Measurements from ENCODE around the gene BTG2.
A peak's percentile ranks its signal among the peaks of the same experiment; 100 is the strongest.

BTG2 gene

DNA sequence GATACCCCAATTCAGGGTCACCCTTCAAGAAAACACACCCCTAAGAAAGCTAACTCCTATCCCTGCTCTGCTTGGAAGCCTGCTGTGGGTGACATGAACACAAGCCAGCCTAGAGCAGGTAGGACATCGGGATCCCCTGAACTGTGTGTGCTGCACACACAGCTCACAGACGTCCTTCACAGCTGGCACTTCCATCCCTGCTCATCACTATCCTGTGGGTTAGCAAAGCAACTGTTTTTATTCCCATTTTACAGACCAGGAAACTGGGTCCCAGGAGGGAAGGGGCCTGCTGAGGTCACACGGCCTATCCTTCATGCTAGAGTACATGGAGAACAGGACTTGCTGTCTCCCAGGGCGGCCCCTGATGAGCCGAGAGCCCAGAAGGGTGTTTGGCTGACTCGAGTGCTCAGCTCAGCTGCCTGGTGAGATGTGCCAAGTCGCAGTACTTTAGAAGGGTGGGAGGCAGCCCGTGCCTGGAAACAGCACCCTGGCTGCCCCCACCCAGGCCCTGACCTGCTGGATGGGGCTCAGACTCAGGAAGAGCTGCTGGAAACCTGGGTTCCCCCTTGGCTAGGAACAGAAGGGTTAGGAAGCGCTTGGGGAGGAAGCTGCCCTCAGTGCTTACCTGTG, 28.3 kb upstream of the BTG2 start:
- no peak for DNase-seq

DNA sequence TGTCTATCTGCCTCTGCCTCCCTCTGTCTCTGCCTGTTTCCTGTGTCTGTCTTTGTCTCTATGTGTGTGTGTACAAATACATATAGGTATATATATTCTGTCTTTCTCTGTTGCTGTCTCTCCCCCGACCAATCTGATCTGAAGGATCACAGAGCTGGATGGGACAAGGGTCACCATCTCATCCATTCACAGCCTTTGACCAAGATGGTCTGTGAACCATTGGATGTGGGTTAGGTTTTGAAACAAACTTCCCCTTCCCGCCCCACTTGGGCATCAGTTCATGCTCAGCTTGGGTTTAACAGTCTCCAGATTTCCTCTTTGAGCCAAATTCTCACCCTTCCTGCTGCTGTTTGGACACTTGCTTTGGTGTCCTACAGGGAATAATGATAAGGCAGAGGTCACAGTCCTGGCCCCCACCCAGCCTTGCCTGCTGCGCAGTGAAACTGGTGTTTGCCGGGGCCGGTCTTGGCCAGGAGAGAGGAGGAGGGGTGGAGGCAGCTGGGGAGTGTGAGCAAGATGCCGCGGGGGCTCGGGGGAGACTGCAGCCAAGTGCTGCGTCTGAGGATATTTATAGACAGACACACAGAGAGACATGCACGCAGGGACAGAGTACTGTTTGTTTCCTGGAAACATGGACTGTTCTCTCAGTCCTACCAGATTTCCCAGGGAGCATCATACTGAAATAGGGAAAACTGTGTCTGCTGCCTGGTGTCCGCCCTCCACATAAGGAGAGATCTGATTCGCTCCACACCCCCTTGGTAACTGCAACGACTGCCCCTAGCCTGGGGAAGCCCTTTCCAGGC, 27.0 kb upstream of the BTG2 start:
- DNase-seq = peak; percentile 76

DNA sequence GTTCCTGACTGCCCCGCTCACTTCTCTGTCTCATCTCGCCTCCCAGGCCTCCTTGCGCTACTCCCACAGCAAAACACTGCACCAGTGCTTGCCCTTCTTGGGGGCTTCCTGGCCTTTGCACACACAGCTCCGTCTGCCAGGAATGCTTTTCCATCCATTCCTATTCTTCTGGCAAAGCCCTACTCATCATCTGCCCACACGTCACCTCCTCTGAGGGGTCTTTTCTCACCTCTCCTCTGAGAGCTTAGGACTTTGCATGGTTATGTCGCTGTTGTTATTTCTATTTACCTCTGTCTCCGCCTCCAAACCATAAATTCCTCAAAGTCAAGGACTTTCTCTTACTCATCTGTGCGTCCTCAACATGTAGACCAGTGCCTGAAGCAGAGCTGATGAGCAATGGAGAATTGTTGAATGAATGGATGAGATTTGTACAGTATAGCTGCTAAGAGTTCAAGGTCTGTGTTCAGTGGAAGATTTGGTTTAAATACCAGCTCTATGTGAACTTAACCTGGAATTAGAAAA, 26.4 kb upstream of the BTG2 start:
- no peak for DNase-seq

GRCh38 chr1:203280061-203280460, 25.3 kb upstream of the BTG2 start:
- DNase-seq = no peak

GRCh38 chr1:203281033-203281432, 24.3 kb upstream of the BTG2 start:
- DNase-seq = no peak

DNA sequence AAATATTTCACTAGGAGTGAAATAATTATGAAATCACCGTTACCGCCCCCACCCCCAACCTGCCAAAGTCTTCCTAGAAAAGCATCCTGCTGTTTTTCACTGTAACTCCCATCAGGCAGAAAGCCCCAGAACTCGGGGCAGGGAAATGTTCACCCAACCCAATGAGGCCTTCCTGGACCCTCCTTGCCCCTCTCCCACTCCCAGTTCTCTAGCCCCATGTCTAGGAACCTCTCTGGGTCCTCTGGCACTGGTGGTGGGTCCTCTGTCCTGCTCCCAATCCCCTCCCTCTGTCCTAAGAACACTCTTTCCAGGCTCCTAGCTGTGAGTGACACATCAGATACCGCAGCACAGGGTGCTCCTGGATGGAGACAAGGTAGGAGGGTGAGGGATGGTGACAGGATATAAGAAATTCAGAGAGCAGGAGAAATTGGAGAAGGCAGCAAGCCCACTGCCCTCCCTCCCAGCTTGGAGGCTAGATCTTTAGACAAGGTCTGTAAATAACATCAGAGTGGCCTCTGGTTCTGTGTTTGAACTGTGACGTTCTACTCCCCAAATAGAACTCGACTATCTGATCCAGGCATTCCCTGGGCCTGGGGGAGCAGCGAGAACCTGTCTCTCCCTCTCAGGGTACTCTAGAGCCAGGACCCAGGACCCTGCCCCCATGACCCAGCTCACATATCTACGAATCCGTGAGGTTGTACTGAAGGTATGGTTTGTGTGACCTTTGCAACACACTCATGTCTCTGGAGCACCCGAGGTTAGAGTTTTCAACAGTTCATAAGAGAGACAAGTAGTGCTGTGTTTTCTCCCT, 23.3 kb upstream of the BTG2 start:
- no peak for DNase-seq

DNA sequence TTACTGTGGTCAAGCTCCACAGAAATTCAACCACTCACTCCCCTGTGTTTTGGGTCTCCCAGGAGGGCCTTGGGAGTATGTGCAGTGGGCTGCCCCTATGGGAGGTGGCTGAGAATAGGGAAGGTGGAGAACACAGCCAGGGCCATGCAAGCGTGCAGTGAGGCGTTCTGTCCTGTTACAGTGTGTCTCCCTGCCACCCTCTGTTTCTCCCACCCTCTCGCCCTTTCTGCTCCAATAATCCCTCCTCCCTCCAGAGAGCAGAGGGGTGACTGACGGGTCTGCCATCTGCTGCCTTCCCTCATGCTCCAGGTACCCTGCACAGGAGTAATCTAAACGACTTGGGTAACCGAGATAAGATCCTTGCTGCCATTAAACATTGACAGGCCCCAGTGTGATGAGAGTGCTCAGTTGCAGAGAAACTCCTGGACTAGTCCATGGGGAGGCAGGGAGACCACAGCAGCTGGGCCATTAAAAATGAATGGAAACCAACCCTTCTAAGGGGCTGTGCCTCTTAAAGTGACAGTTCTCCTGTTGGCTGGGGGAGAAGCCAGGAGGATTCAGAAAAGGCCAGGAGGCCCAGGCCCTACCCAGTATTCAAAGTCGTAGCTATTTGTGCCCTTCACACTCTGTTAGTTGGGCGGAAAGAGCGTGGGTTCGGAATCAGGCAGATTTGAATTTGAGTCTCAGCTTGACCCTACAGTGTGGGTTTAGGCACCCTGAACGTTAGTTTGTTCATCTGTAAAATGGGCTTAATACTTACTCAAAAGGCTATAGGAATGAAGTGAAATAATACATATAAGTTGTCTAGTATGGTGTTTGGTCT, 22.4 kb upstream of the BTG2 start:
- no peak for DNase-seq

GRCh38 chr1:203283597-203283996, 21.7 kb upstream of the BTG2 start:
- no peak for DNase-seq

GRCh38 chr1:203284411-203285123, 20.8 kb upstream of the BTG2 start:
- no peak for DNase-seq

DNA sequence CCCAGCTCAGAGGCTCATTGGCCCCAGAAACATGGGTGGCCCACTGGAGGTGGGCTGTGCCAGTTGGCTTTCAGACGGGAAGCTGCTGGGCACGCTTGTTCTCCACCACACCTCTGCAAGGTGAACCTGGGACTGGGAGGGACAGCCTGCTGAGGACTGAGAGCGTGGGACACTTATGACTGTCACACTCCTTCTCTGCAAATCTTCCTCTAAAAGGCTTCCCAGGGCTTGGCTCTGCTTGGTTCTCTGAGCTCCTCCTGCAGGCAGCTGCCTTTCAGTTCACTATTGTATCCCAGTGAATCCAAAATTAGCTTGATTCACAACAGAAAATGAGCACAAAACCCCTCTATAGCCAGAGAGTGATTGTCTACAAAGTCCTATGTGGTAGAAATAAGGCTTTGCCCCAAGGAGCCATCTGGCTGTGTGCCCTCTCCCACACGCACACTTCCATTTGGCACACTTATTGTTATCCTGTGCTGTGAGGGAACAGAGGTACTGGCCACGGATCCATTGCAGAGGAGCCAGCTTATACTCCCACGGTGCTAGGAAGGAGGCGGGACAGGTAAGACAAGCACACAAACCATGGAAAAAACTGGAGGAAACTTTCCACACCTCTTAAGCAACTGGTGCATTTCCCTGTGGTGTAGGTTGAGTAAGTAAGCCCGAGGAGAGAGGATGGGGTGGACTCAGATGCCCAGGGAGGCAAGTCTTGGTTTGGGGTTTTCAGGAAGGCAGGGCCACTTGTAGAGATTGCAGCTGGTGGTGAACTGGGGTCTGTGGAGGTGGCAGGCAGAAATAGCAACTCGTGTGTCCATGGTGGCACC, 18.9 kb upstream of the BTG2 start:
- no peak for DNase-seq

DNA sequence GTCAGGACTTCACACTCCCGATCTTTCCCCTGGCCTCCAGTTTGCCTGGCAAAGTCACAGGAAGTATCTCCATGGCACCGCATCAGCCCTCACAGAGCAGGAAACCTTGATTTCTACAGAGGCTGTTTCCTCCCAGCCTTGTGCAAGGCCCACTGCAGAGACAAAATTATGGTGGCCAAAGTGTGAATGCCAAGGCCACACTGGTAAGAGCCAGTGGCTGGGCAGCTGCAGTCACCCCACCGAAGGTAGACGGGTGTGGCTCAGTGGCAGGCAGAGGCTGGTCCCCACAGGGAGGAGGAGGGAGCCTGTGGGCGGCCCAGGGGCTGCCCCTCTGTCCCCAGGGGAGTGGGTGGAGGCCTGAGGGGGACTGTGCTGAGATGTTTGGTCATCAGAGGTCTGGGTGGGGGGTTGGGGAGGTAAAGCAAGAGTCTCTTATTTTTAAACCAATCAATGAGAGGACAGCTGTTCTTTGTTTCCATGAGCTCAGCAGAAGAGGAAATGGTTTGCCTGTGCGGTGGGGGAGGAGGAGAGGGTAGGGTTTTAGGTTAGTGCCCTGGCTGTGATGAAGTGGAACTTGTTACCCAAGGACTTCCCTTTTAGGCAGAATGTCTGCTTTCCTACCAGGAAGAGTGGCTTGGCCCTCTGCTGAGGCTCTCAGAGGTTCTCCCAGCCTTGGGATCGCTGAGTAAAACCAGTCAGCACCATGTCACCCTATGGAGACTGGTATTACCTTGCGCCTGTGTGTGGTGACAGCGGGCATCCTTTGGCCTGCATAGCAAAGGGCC, 18.0 kb upstream of the BTG2 start:
- no peak for DNase-seq

DNA sequence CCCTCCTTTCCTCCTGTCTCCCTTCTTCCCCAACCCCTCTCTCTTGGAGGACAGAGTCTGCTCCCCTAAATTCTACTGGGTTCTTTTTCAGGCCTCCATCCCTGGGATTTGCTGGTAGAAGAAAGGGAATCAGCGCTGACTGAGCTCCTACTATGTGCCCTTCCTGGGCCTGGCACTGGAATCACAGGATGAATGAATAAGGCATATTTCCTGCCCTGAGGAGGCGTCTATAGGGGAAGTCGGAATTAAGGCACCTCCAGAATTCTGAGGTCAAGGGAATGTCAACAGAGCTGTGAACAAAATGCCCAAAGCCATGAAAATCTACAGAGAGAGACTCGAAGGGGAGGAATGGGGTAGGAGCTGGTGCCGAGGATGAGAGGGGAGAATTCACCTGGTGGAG, 17.4 kb upstream of the BTG2 start:
- DNase-seq = no peak

GRCh38 chr1:203288400-203288799, 16.9 kb upstream of the BTG2 start:
- no peak for DNase-seq

DNA sequence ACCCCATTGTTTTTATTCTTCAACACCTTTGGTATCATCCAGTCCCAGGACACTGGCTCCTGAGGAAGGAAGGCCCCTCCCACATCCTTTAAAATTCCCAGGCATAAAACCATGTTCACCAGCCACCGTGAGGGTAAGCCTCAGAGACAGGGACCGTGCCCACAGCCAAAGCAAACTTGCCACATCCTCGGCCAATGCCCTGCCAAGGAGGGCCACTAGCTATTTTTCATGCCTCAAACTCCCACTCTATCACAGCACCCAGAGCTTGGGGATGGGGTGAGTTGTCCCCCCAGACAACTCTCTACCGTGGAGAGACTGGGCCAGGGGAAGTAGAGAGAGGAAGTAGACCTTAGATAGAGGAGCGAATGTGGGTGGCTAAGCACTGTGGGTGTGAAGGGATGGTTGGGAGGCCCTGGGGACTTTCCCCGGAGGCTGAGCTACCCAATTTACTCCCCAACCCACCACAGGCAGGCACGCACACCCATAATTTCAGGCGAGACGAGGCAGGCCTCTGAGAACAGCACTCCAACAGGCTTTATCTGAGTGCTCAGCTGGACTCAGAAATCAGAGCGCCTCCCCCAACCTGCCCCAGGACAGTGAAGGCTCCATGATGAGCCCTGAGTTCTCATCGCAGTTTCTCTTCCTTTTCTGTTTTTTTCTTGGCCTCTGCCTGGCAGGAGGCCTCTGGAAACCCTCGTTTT, 15.9 kb upstream of the BTG2 start:
- no peak for DNase-seq

- no peak for DNase-seq
Observed at GRCh38 chr1:203289982-203290260, 15.4 kb upstream of the BTG2 start.

DNA sequence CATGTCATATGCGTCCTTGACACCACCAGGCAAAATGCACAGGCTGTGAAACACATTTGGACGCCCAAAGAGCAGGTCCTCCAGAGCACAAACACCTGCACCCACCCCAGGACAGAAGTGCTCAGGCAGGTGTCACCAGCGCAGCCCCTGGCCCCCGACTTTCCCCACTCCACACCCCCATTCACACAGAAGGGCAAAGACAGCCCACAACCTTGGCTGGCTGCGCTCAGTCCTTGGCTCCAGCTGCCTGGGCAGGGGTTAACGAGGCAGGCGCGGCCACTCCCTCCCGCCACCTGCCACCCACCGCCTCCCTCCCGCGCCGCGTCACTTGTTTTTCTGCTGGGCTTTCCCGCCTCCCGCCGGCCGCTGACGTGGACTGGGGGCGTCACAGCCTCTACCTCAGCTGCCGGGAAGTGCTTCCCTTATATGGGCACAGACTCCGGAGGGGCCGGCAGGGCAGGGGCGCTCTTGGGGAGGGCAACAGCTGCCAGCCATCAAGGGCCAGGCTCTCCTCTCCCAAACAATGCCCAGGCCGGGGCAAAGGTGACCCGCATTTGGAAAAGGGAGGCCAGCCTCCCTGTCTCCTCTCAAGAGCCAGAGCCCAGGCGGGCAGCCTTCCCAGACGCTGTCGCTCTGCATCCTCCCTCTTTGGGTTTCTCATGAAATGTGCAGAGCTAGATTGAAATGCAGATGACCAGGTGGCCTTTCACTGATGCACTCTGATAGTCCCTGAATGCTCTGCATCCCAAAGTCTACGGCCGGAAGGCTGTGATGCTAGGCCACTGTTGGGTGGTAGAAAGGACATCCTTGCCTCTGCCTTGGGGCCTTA, 14.8 kb upstream of the BTG2 start:
- peak; percentile 53 for DNase-seq

- DNase-seq = no peak
Observed at GRCh38 chr1:203291201-203292096, 13.9 kb upstream of the BTG2 start.

GRCh38 chr1:203295796-203296195, 9.5 kb upstream of the BTG2 start:
- DNase-seq = no peak
